GM19372 (cell line): ENCODE measurements around the gene STH.

Experiments used
- ATAC-seq: cut with Tn5 transposase; IDR thresholded peaks from one replicate; pipeline ENCODE4 v1.9.1; 2021; ENCODE audit warnings: mild to moderate bottlenecking, low read depth, moderate library complexity; ENCODE audit not compliant: unreplicated experiment

The STH gene

GRCh38 chr17:45982791-45983613, 16.0 kb upstream of the STH start:
- ATAC-seq: no peak

GRCh38 chr17:45983614-45984310, 15.3 kb upstream of the STH start:
- ATAC-seq: no peak

GRCh38 chr17:45984368-45984767, 14.7 kb upstream of the STH start:
- no peak for ATAC-seq

GRCh38 chr17:45985447-45985846, 13.6 kb upstream of the STH start:
- ATAC-seq: no peak

- no peak for ATAC-seq
Measured at GRCh38 chr17:45986056-45986455, 13.0 kb upstream of the STH start.

- no peak for ATAC-seq
Measured at GRCh38 chr17:45987706-45988105, 11.3 kb upstream of the STH start.

- ATAC-seq: no peak
Measured at GRCh38 chr17:45989759-45990158, 9.3 kb upstream of the STH start.

GRCh38 chr17:45990886-45991285, 8.2 kb upstream of the STH start:
- no peak for ATAC-seq

- ATAC-seq: no peak
Measured at GRCh38 chr17:45991341-45991740, 7.7 kb upstream of the STH start.

- no peak for ATAC-seq
Measured at GRCh38 chr17:45992175-45992574, 6.9 kb upstream of the STH start.

GRCh38 chr17:45992904-45993303, 6.1 kb upstream of the STH start:
- no peak for ATAC-seq

GRCh38 chr17:45993962-45994627, 5.0 kb upstream of the STH start:
- ATAC-seq: no peak

GRCh38 chr17:45994987-45995386, 4.1 kb upstream of the STH start:
- ATAC-seq: no peak

- no peak for ATAC-seq
Measured at GRCh38 chr17:45995627-45996270, 3.3 kb upstream of the STH start.

GRCh38 chr17:45996282-45996937, 2.6 kb upstream of the STH start:
- ATAC-seq: no peak

GRCh38 chr17:45997166-45997565, 1.9 kb upstream of the STH start:
- ATAC-seq: no peak

GRCh38 chr17:45997624-45998023, 1.4 kb upstream of the STH start:
- no peak for ATAC-seq

GRCh38 chr17:45999900-46000290, 845 bp downstream of the STH start:
- no peak for ATAC-seq

GRCh38 chr17:46000292-46000691, 1.2 kb downstream of the STH start:
- no peak for ATAC-seq

GRCh38 chr17:46000757-46001156, 1.7 kb downstream of the STH start:
- ATAC-seq: no peak
